GM21526 (cell line): ENCODE measurements around the gene RNF32.

Experiments used
- ATAC-seq: cut with Tn5 transposase; IDR thresholded peaks from one replicate; pipeline ENCODE4 v1.9.1; 2021; ENCODE audit warnings: moderate library complexity; ENCODE audit not compliant: unreplicated experiment, low FRiP score

RNF32 gene

DNA sequence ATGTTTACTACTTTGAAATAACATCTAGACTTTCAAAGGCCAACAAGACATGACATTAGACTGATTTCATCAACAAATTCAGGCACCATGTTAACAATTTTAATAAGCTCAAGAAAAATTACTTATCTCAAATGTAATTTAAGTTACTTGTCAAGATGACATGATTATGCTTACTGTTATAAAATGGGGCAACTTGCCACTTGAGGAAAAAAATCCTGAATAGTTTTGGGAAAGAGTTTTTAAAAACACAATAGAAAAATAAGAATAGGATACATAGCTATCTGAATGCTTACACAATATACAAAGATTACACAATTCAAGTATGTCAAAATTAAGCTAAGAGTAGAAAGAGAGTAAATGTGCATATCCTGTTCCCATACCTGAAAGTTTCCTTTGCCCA lies 85.4 kb downstream of the RNF32 start:
- ATAC-seq: no peak
